Tibial artery (tissue), 4 donors: ENCODE results near the gene TMEM125.

Source experiments
- DNase-seq, 2 donors: peaks; one replicate each; pipeline ENCODE4 v3.0.0-alpha.2; 2019
- H3K27ac ChIP-seq, 2 donors: fragments of 200-600 bp; sonication (generic) in 1 of 2; 1 replicate in 1 of 2; 2 replicates in 1 of 2; pipeline ENCODE4 v1.5.1; 2018 to 2019; ENCODE audit warnings: mild to moderate bottlenecking in 1 of 2
- H3K27me3 ChIP-seq, 2 donors: fragments of 200-600 bp; sonication (generic) in 1 of 2; one replicate each; pipeline versions ENCODE4 v1.5.1 to v1.6.0; 2016 to 2019
- H3K36me3 ChIP-seq, 3 donors: fragments of 200-600 bp; sonication (generic) in 2 of 3; one replicate each; pipeline ENCODE4 v1.5.1; 2016 to 2019; ENCODE audit warnings: mild to moderate bottlenecking in 2 of 3
- H3K4me1 ChIP-seq, 4 donors: fragments of 200-600 bp; sonication (generic) in 2 of 4; 1 replicate in 3 of 4; 2 replicates in 1 of 4; pipeline ENCODE4 v1.5.1; 2016 to 2019
- H3K4me3 ChIP-seq, 2 donors: fragments of 200-600 bp; sonication (generic) in 1 of 2; 1 replicate in 1 of 2; 2 replicates in 1 of 2; pipeline ENCODE4 v1.5.1; 2018 to 2019; ENCODE audit warnings: mild to moderate bottlenecking in 2 of 2
- H3K9me3 ChIP-seq, 3 donors: fragments of 200-600 bp; sonication (generic) in 1 of 3; one replicate each; pipeline ENCODE4 v1.5.1; 2016 to 2019
- intact Hi-C: fragments of 100-400 bp; cut with DNase I; formaldehyde crosslinking; loops from one replicate; pipeline ENCODE4 v1.15.0; 2023; ENCODE audit warnings: low total_unique reads
- TF ChIP-seq, protein P1 (sequence below), 2 experiments: fragments of 200-600 bp in 1 of 2; fragments of 450-650 bp in 1 of 2; IDR thresholded peaks; one replicate each; pipeline ENCODE4 v1.5.1; 2017 to 2019; ENCODE audit warnings: antibody characterized with exemption in 2 of 2, mild to moderate bottlenecking in 1 of 2, moderate library complexity in 1 of 2

Gene TMEM125

DNA sequence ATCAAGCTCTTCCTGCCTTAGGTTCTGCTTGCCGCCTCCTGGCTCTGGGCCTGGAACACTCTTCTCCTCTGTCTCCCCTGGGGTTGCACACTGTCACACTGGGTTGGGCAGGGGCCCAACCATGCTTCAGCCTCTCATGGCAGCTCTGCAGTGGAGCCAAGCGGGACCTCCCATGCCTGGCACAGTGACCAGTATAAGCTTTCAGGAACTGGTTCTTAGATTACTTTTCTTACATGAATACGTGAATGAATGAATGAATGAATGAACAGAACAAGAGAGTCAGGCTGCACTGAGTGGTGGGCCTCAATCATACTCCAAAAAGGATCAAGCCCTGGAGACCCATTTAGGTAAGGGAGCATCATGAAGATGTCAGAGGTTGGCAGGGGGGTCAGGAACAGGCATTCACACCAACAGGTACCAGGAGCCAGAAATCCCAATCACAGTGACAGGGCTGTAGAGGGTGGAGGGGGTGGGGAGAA, 30.8 kb upstream of the TMEM125 start:
- Histone ChIP-seq H3K36me3 (no peaks in the 10 kb centered on the region), H3K27ac (no peak overlapping the region), H3K4me1 (peaks cover 0 to 5% (median 0%) of the 10 kb centered on the region in 4 donors), H3K9me3 (no peaks in the 10 kb centered on the region), H3K4me3 (no peak overlapping the region), H3K27me3 (peaks cover 0 to 5% of the 10 kb centered on the region in 2 donors)
- peak in 1 of 2 donors; percentile 52 for DNase-seq
- intact Hi-C loops = no loop called here
- TF ChIP-seq, protein P1, sequence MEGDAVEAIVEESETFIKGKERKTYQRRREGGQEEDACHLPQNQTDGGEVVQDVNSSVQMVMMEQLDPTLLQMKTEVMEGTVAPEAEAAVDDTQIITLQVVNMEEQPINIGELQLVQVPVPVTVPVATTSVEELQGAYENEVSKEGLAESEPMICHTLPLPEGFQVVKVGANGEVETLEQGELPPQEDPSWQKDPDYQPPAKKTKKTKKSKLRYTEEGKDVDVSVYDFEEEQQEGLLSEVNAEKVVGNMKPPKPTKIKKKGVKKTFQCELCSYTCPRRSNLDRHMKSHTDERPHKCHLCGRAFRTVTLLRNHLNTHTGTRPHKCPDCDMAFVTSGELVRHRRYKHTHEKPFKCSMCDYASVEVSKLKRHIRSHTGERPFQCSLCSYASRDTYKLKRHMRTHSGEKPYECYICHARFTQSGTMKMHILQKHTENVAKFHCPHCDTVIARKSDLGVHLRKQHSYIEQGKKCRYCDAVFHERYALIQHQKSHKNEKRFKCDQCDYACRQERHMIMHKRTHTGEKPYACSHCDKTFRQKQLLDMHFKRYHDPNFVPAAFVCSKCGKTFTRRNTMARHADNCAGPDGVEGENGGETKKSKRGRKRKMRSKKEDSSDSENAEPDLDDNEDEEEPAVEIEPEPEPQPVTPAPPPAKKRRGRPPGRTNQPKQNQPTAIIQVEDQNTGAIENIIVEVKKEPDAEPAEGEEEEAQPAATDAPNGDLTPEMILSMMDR (IDR thresholded peaks at IDR 0.05) = no peak

DNA sequence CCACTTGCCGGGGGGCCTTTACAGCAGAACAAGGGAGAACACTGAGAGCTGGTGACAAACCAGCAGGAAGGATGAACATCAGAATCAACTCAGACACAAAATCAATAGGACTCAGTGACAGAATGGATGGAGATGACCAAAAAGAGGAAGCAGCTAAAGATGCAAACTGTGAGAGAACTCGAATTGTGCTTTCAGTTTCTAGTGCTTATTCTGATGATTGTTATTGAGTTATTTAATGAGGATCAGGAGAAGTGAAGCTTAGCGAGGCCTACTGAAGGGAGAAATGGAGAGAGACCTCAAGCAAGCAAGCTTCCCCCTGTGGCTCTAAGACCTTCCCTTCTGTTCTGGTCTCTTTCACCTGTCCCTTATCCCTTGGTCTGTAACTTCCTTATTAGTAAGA, 30.3 kb upstream of the TMEM125 start:
- no peak overlapping the region for H3K4me3 ChIP-seq
- H3K36me3 ChIP-seq = no peaks in the 10 kb centered on the region
- intact Hi-C loops = no loop called here
- H3K27me3 ChIP-seq = peaks cover 0 to 5% of the 10 kb centered on the region in 2 donors
- H3K4me1 ChIP-seq = peaks cover 0 to 5% (median 0%) of the 10 kb centered on the region in 4 donors
- H3K27ac ChIP-seq = no peak overlapping the region
- TF ChIP-seq, protein P1 (IDR thresholded peaks at IDR 0.05) = no peak
- no peak for DNase-seq
- H3K9me3 ChIP-seq = no peaks in the 10 kb centered on the region

DNA sequence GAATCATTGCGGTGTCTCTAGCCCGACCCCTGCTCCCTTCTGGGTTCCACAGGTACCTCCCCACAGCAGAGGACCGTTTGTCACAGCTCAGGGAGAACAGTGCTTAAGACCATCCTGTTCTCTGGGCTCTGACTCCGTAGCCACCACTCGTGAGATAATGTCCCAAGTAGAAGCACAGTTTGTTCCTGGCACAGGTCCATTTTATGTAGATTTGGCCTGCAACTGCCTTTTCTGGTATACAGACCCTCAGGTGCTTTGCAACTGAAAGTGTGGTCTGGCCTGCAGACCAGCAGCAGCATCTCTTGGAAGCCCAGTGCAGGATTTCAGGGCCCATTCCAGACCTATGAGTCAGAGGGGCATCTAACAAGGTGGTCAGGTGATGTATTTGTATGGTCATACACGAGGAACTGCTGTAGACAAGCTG, 28.4 kb upstream of the TMEM125 start:
- peak in 1 of 2 donors; percentile 38 for DNase-seq
- Histone ChIP-seq H3K27me3 (no peaks in the 10 kb centered on the region), H3K4me3 (no peak overlapping the region), H3K9me3 (no peaks in the 10 kb centered on the region), H3K4me1 (no peaks in the 10 kb centered on the region), H3K27ac (no peak overlapping the region), H3K36me3 (no peaks in the 10 kb centered on the region)
- TF ChIP-seq, protein P1 (IDR thresholded peaks at IDR 0.05) = no peak
- intact Hi-C loops = no loop called here

DNA sequence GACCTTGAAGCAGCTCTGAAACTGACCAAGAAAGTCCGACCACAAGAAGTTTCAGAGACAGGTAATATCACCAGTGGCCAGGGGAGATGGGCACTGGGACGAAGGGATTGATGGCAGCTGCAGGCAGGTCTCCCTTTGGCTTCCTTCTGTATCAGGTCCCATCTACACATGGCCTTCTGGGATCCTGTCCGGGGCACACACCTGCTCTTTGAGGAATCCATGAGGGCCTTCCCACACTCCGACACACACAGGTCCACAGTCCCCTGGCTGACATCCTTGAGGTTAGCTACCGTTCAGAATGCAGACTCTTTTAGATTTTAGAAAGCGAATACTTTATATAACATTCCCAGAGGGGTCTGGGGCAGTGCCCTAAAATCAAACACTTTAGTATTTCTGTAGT, 26.5 kb upstream of the TMEM125 start:
- no peaks in the 10 kb centered on the region for H3K4me1 ChIP-seq
- H3K27ac ChIP-seq = no peak overlapping the region
- peak in 1 of 2 donors; percentile 16 for DNase-seq
- intact Hi-C loops = no loop called here
- H3K4me3 ChIP-seq = no peak overlapping the region
- H3K36me3 ChIP-seq = no peaks in the 10 kb centered on the region
- TF ChIP-seq, protein P1 (IDR thresholded peaks at IDR 0.05) = no peak
- H3K9me3 ChIP-seq = no peaks in the 10 kb centered on the region
- no peaks in the 10 kb centered on the region for H3K27me3 ChIP-seq

DNA sequence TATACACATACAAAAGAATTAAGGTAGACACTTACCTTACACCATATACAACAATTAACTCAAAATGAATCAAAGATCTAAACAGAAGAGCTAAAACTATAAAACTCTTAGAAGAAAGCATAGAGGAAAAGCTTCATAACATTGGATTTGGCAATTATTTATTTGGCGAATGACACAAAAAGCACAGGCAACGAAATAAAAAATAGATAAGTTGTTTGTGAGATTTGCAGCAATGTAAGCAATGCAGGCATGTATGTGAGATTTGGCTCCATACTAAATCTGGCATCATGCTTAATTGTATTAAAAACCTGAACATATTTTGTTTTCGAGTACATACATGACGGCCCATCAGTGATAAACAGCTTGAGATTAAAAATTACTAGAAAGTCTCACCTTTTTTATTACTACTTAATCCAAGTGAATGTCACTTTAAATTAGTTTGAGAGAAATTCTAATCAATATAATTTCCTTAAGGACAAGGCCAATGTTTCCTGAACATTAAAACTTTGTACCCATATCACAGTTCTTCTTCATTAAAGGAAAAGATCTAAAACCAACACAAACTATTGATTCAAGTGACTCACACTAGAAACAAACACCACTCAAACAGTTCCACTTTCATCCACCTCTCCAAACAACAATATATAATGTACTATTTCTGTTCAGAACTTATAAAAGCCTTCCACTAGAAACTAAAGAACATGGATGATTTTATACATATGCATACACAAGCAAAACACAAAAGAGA, 23.1 kb upstream of the TMEM125 start:
- no peak overlapping the region for H3K27ac ChIP-seq
- H3K4me1 ChIP-seq = no peaks in the 10 kb centered on the region
- no peaks in the 10 kb centered on the region for H3K36me3 ChIP-seq
- H3K4me3 ChIP-seq = no peak overlapping the region
- TF ChIP-seq, protein P1 (IDR thresholded peaks at IDR 0.05) = no peak
- no peaks in the 10 kb centered on the region for H3K9me3 ChIP-seq
- DNase-seq = no peak
- intact Hi-C loops = no loop called here
- H3K27me3 ChIP-seq = no peaks in the 10 kb centered on the region
